ENCODE measurements around the gene ATAD5.
"Not testable (repeated sequence)": the region's sequence is repeated elsewhere in the genome, so short reads cannot be mapped to it uniquely, and the experiment has no call there.

GRCh38 chr17:30814860-30815259, 16.9 kb upstream of the ATAD5 start:
- not testable (repeated sequence) for TF ChIP-seq CTCF (CRISPR knock-in tag; IDR thresholded peaks at IDR 0.05); EP300 (IDR thresholded peaks at IDR 0.05; ENCODE audit: low read depth in 2 of 2, low read length in 2 of 2); EP300 (CRISPR knock-in tag; IDR thresholded peaks at IDR 0.05; ENCODE audit: borderline replicate concordance); THAP11 (CRISPR knock-in tag; IDR thresholded peaks at IDR 0.05); KDM5A (IDR thresholded peaks at IDR 0.05; ENCODE audit: borderline replicate concordance, low read length); BRCA1 (CRISPR knock-in tag; IDR thresholded peaks at IDR 0.05); ZNF501 (CRISPR knock-in tag; IDR thresholded peaks at IDR 0.05); KDM2A (CRISPR knock-in tag; IDR thresholded peaks at IDR 0.05; ENCODE audit: borderline replicate concordance, low read depth); TCF7 (IDR thresholded peaks at IDR 0.05; ENCODE audit: low read depth); PRDM15 (CRISPR knock-in tag; IDR thresholded peaks at IDR 0.05); MAFK (conservative IDR thresholded peaks at IDR 0.05 in 1 of 2, IDR thresholded peaks at IDR 0.05 in 1 of 2; ENCODE audit: low read length in 2 of 2); FOXA1 (IDR thresholded peaks at IDR 0.05); FOXA1 (CRISPR knock-in tag; IDR thresholded peaks at IDR 0.05); THYN1 (CRISPR knock-in tag; IDR thresholded peaks at IDR 0.05; ENCODE audit: borderline replicate concordance, low read depth)

All from HepG2 (cell line).